NCI-H2196 treated with DMSO at 0.1 percent for 48 hours (cell line): ENCODE data around the gene ADGRL3.

Experiments
- DNase-seq: peaks from one replicate; lab custom pipeline; 2025; ENCODE audit not compliant: unreplicated experiment; lab: John Stamatoyannopoulos, UW

ADGRL3 gene

GRCh38 chr4:62030958-62031357, 830.8 kb downstream of the ADGRL3 start:
- no peak for DNase-seq

- no peak for DNase-seq
These were observed 837.4 kb downstream of the ADGRL3 start for GRCh38 chr4:62037571-62037970.

- no peak for DNase-seq
These were observed 851.2 kb downstream of the ADGRL3 start for GRCh38 chr4:62051332-62051731.

GRCh38 chr4:62053974-62054373, 853.8 kb downstream of the ADGRL3 start:
- no peak for DNase-seq

- no peak for DNase-seq
These were observed 856.9 kb downstream of the ADGRL3 start for GRCh38 chr4:62057031-62057430.

- DNase-seq = no peak
These were observed 858.4 kb downstream of the ADGRL3 start for GRCh38 chr4:62058571-62058970.

- no peak for DNase-seq
These were observed 870.2 kb downstream of the ADGRL3 start for GRCh38 chr4:62070291-62070852.

- DNase-seq = no peak
These were observed 875.0 kb downstream of the ADGRL3 start for GRCh38 chr4:62075089-62075488.

GRCh38 chr4:62075521-62075920, 875.4 kb downstream of the ADGRL3 start:
- no peak for DNase-seq

GRCh38 chr4:62077406-62077805, 877.3 kb downstream of the ADGRL3 start:
- no peak for DNase-seq

- DNase-seq = no peak
These were observed 880.3 kb downstream of the ADGRL3 start for GRCh38 chr4:62080431-62080830.

GRCh38 chr4:62087706-62088105, 887.6 kb downstream of the ADGRL3 start:
- DNase-seq = no peak

- DNase-seq = no peak
These were observed 893.6 kb downstream of the ADGRL3 start for GRCh38 chr4:62093735-62094134.

GRCh38 chr4:62096881-62097280, 896.8 kb downstream of the ADGRL3 start:
- no peak for DNase-seq

- DNase-seq = no peak
These were observed 915.1 kb downstream of the ADGRL3 start for GRCh38 chr4:62115216-62115615.

- DNase-seq = no peak
These were observed 917.8 kb downstream of the ADGRL3 start for GRCh38 chr4:62117886-62118285.

GRCh38 chr4:62118558-62118957, 918.4 kb downstream of the ADGRL3 start:
- DNase-seq = no peak

GRCh38 chr4:62119195-62119594, 919.1 kb downstream of the ADGRL3 start:
- DNase-seq = no peak

- DNase-seq = no peak
These were observed 926.1 kb downstream of the ADGRL3 start for GRCh38 chr4:62126064-62126732.
